ENCODE data around the gene PCOLCE2.

Gene PCOLCE2

GRCh38 chr3:142808103-142808917 lies 80.6 kb downstream of the PCOLCE2 start:
- peak; percentile 59 for DNase-seq

- no peak for DNase-seq
Observed at GRCh38 chr3:142802891-142803290, 86.0 kb downstream of the PCOLCE2 start.

- no peak for DNase-seq
Observed at GRCh38 chr3:142801746-142802145, 87.1 kb downstream of the PCOLCE2 start.

GRCh38 chr3:142796823-142797222 lies 92.1 kb downstream of the PCOLCE2 start:
- DNase-seq, result no peak

- no peak for DNase-seq
Observed at GRCh38 chr3:142795332-142795731, 93.6 kb downstream of the PCOLCE2 start.

- DNase-seq, result no peak
Observed at GRCh38 chr3:142794508-142794907, 94.4 kb downstream of the PCOLCE2 start.

GRCh38 chr3:142787719-142788118 lies 101.2 kb downstream of the PCOLCE2 start:
- DNase-seq, result no peak

GRCh38 chr3:142785996-142786395 lies 102.9 kb downstream of the PCOLCE2 start:
- no peak for DNase-seq

GRCh38 chr3:142784228-142784627 lies 104.7 kb downstream of the PCOLCE2 start:
- no peak for DNase-seq

- DNase-seq, result no peak
Observed at GRCh38 chr3:142782616-142783015, 106.3 kb downstream of the PCOLCE2 start.

GRCh38 chr3:142779591-142779990 lies 109.3 kb downstream of the PCOLCE2 start:
- no peak for DNase-seq

GRCh38 chr3:142778541-142778940 lies 110.3 kb downstream of the PCOLCE2 start:
- no peak for DNase-seq

GRCh38 chr3:142777927-142778326 lies 111.0 kb downstream of the PCOLCE2 start:
- no peak for DNase-seq

- no peak for DNase-seq
Observed at GRCh38 chr3:142768338-142768737, 120.5 kb downstream of the PCOLCE2 start.
